ENCODE data around the gene MRPL21.

MRPL21 gene

GRCh38 chr11:68934666-68935065, 31.0 kb upstream of the MRPL21 start:
- DNase-seq = no peak

- no peak for DNase-seq
Observed at GRCh38 chr11:68934321-68934645, 30.7 kb upstream of the MRPL21 start.

GRCh38 chr11:68933605-68934320, 30.1 kb upstream of the MRPL21 start:
- no peak for DNase-seq

- DNase-seq = no peak
Observed at GRCh38 chr11:68932933-68933577, 29.4 kb upstream of the MRPL21 start.

GRCh38 chr11:68932358-68932757, 28.7 kb upstream of the MRPL21 start:
- no peak for DNase-seq

GRCh38 chr11:68931911-68932310, 28.3 kb upstream of the MRPL21 start:
- no peak for DNase-seq

GRCh38 chr11:68930991-68931855, 27.6 kb upstream of the MRPL21 start:
- DNase-seq = no peak

- DNase-seq = no peak
Observed at GRCh38 chr11:68929706-68930570, 26.3 kb upstream of the MRPL21 start.

GRCh38 chr11:68929135-68929534, 25.5 kb upstream of the MRPL21 start:
- DNase-seq = no peak

- DNase-seq = no peak
Observed at GRCh38 chr11:68928136-68928880, 24.7 kb upstream of the MRPL21 start.

GRCh38 chr11:68927280-68928135, 23.9 kb upstream of the MRPL21 start:
- DNase-seq = no peak

- no peak for DNase-seq
Observed at GRCh38 chr11:68925611-68926010, 22.0 kb upstream of the MRPL21 start.

- no peak for DNase-seq
Observed at GRCh38 chr11:68924073-68924925, 20.7 kb upstream of the MRPL21 start.

GRCh38 chr11:68923614-68924013, 20.0 kb upstream of the MRPL21 start:
- DNase-seq = no peak

GRCh38 chr11:68916439-68916838, 12.8 kb upstream of the MRPL21 start:
- DNase-seq = no peak

- no peak for DNase-seq
Observed at GRCh38 chr11:68914761-68915160, 11.1 kb upstream of the MRPL21 start.

GRCh38 chr11:68913188-68913587, 9.6 kb upstream of the MRPL21 start:
- DNase-seq = no peak

- no peak for DNase-seq
Observed at GRCh38 chr11:68912254-68912653, 8.6 kb upstream of the MRPL21 start.

GRCh38 chr11:68911731-68912130, 8.1 kb upstream of the MRPL21 start:
- no peak for DNase-seq

GRCh38 chr11:68910965-68911364, 7.3 kb upstream of the MRPL21 start:
- no peak for DNase-seq
